K562 (cell line): ENCODE measurements around the gene SLC25A40.

Source experiments
- CREB1 ChIP-seq, 2 experiments: sonication (generic) in 1 of 2; formaldehyde crosslinking in 1 of 2; IDR thresholded peaks; 2 replicates each; pipeline versions ENCODE4 v1.6.1 to v1.8.0; 2012 to 2022; ENCODE audit warnings: inconsistent platforms in 1 of 2, mild to moderate bottlenecking in 1 of 2, missing genetic modification reagents in 1 of 2, moderate library complexity in 1 of 2
- CTCF ChIP-seq, 3 experiments: IDR thresholded peaks in 2 of 3; conservative IDR thresholded peaks in 1 of 3; 2 replicates each; pipeline ENCODE4 v1.5.1; 2011 to 2012; ENCODE audit warnings: low read length in 3 of 3, mild to moderate bottlenecking in 3 of 3, control low read depth in 2 of 3, improper control_type of control experiment in 1 of 3, inconsistent platforms in 1 of 3, low read depth in 1 of 3, mixed read lengths in 1 of 3, moderate library complexity in 1 of 3; ENCODE audit not compliant: insufficient read depth in 2 of 3
- EZH2 ChIP-seq: IDR thresholded peaks from 2 replicates; pipeline ENCODE4 v1.6.1; 2012; ENCODE audit warnings: low read depth, mild to moderate bottlenecking, inconsistent platforms, low read length, borderline replicate concordance
- FUS ChIP-seq: fragments of 200-400 bp; formaldehyde crosslinking; optimal IDR thresholded peaks from 2 replicates; pipeline ENCODE3; 2017; ENCODE audit warnings: low read depth, low read length
- HMG20A ChIP-seq: fragments of 450-650 bp; formaldehyde crosslinking; conservative IDR thresholded peaks from 2 replicates; pipeline ENCODE4 v1.4.0; 2020; ENCODE audit warnings: mild to moderate bottlenecking, mixed read lengths
- JUNB ChIP-seq: fragments of 450-650 bp; formaldehyde crosslinking; conservative IDR thresholded peaks from 2 replicates; pipeline ENCODE4 v1.4.0; 2020; ENCODE audit warnings: mild to moderate bottlenecking
- TARDBP ChIP-seq: fragments of 450-650 bp; IDR thresholded peaks from 2 replicates; pipeline ENCODE4 v1.6.1; 2016

- TF ChIP-seq CTCF (IDR thresholded peaks at IDR 0.05 in 2 of 3, conservative IDR thresholded peaks at IDR 0.05 in 1 of 3; ENCODE audit: insufficient read depth in 2 of 3, low read depth in 1 of 3, low read length in 3 of 3), result no peak
- no peak for TF ChIP-seq EZH2
- no peak for TF ChIP-seq FUS
- no peak for TF ChIP-seq TARDBP
- no peak for TF ChIP-seq HMG20A
- TF ChIP-seq CREB1 (IDR thresholded peaks at IDR 0.05), result no peak
- no peak for TF ChIP-seq CREB1 (CRISPR knock-in tag; IDR thresholded peaks at IDR 0.05)
- no peak for TF ChIP-seq JUNB (CRISPR knock-in tag)
Observed at GRCh38 chr7:87810130-87810529, 66.0 kb downstream of the SLC25A40 start.
